ENCODE measurements around the gene PRKAG1.

Gene PRKAG1

GRCh38 chr12:49036029-49036428 lies 17.5 kb upstream of the PRKAG1 start:
- Histone ChIP-seq H3K79me2 (ENCODE audit: insufficient read depth, low read length) (no peaks in the 10 kb centered on the region), H3K9me2 (ENCODE audit: low read depth, low read length) (no peaks in the 10 kb centered on the region), H3K27me3 (ENCODE audit: insufficient read depth, low read length) (no peaks in the 10 kb centered on the region), H4K20me1 (ENCODE audit: insufficient read depth, low read length) (no peaks in the 10 kb centered on the region), H3K4me3 (ENCODE audit: low read depth, low read length, poor library complexity, severe bottlenecking) (no peak overlapping the region), H3K9ac (ENCODE audit: low read length) (no peak overlapping the region), H3K27ac (ENCODE audit: low read depth, low read length, poor library complexity, severe bottlenecking) (no peak overlapping the region), H3K4me2 (ENCODE audit: low read length) (no peak overlapping the region), H3K4me1 (ENCODE audit: insufficient read depth, low read length, severe bottlenecking) (no peaks in the 10 kb centered on the region), H3K36me3 (ENCODE audit: insufficient read depth, low read length) (peaks cover 91% of the 10 kb centered on the region), H2AFZ (ENCODE audit: low read length) (no peak overlapping the region), H3K9me3 (ENCODE audit: low read length) (no peaks in the 10 kb centered on the region), H3F3A (ENCODE audit: insufficient read depth, low read length) (no peaks in the 10 kb centered on the region)
- no peak for TF ChIP-seq CTCF (IDR thresholded peaks at IDR 0.05; ENCODE audit: low read length)

GRCh38 chr12:49034286-49034622 lies 15.7 kb upstream of the PRKAG1 start:
- no peak for TF ChIP-seq CTCF (IDR thresholded peaks at IDR 0.05; ENCODE audit: low read length)
- no peak for TF ChIP-seq EZH2 (IDR thresholded peaks at IDR 0.05; ENCODE audit: borderline replicate concordance, low read length)
- H3K36me3 ChIP-seq (ENCODE audit: insufficient read depth, low read length), result peaks cover 92% of the 10 kb centered on the region
- H3K9me2 ChIP-seq (ENCODE audit: low read depth, low read length), result no peaks in the 10 kb centered on the region
- H3K27me3 ChIP-seq (ENCODE audit: insufficient read depth, low read length), result no peaks in the 10 kb centered on the region
- H3K27ac ChIP-seq (ENCODE audit: low read depth, low read length, poor library complexity, severe bottlenecking), result no peak overlapping the region
- no peak overlapping the region for H2AFZ ChIP-seq (ENCODE audit: low read length)
- no peaks in the 10 kb centered on the region for H3F3A ChIP-seq (ENCODE audit: insufficient read depth, low read length)
- no peaks in the 10 kb centered on the region for H3K9me3 ChIP-seq (ENCODE audit: low read length)
- H3K9ac ChIP-seq (ENCODE audit: low read length), result no peak overlapping the region
- no peaks in the 10 kb centered on the region for H3K4me1 ChIP-seq (ENCODE audit: insufficient read depth, low read length, severe bottlenecking)
- H4K20me1 ChIP-seq (ENCODE audit: insufficient read depth, low read length), result no peaks in the 10 kb centered on the region
- no peak overlapping the region for H3K4me3 ChIP-seq (ENCODE audit: low read depth, low read length, poor library complexity, severe bottlenecking)
- H3K4me2 ChIP-seq (ENCODE audit: low read length), result no peak overlapping the region
- H3K79me2 ChIP-seq (ENCODE audit: insufficient read depth, low read length), result no peaks in the 10 kb centered on the region

- TF ChIP-seq CTCF (IDR thresholded peaks at IDR 0.05; ENCODE audit: low read length), result no peak
- no peak for TF ChIP-seq EZH2 (IDR thresholded peaks at IDR 0.05; ENCODE audit: borderline replicate concordance, low read length)
- Histone ChIP-seq H3K9me2 (ENCODE audit: low read depth, low read length) (no peaks in the 10 kb centered on the region), H4K20me1 (ENCODE audit: insufficient read depth, low read length) (no peaks in the 10 kb centered on the region)
Observed at GRCh38 chr12:49033611-49034285, 15.2 kb upstream of the PRKAG1 start.

More at GRCh38 chr12:49033611-49034285, 15.2 kb upstream of the PRKAG1 start:
- Histone ChIP-seq H3K27me3 (ENCODE audit: insufficient read depth, low read length) (no peaks in the 10 kb centered on the region), H3K79me2 (ENCODE audit: insufficient read depth, low read length) (no peaks in the 10 kb centered on the region), H3K4me1 (ENCODE audit: insufficient read depth, low read length, severe bottlenecking) (no peaks in the 10 kb centered on the region), H3K9me3 (ENCODE audit: low read length) (no peaks in the 10 kb centered on the region), H3K4me3 (ENCODE audit: low read depth, low read length, poor library complexity, severe bottlenecking) (no peak overlapping the region), H3K9ac (ENCODE audit: low read length) (no peak overlapping the region), H3K36me3 (ENCODE audit: insufficient read depth, low read length) (peaks cover 92% of the 10 kb centered on the region), H3K27ac (ENCODE audit: low read depth, low read length, poor library complexity, severe bottlenecking) (no peak overlapping the region), H2AFZ (ENCODE audit: low read length) (no peak overlapping the region), H3F3A (ENCODE audit: insufficient read depth, low read length) (no peaks in the 10 kb centered on the region), H3K4me2 (ENCODE audit: low read length) (no peak overlapping the region)
